Cardiac muscle cell (in vitro differentiated cells and primary cell): ENCODE data around the gene ASZ1. TPM values are rescaled to one million over a fixed set of nuclear protein-coding genes. Genes with fewer than 3 reads are reported as not detected.

Source experiments
- DNase-seq, 2 donors: peaks; one replicate each; pipeline versions ENCODE4 v3.0.0 to v3.0.0-alpha.2; 2010 to 2017; ENCODE audit warnings: low read depth in 1 of 2, low spot score in 1 of 2
- H3K27ac ChIP-seq: fragments of 200-600 bp; sonication (generic); 2 replicates; pipeline ENCODE4 v1.5.1; 2016
- H3K27me3 ChIP-seq: fragments of 200-600 bp; sonication (generic); 2 replicates; pipeline ENCODE4 v1.6.0; 2016; ENCODE audit warnings: control low read depth
- H3K36me3 ChIP-seq: fragments of 200-600 bp; sonication (generic); 2 replicates; pipeline ENCODE4 v1.5.1; 2016; ENCODE audit warnings: control low read depth
- H3K4me1 ChIP-seq: fragments of 200-600 bp; sonication (generic); 2 replicates; pipeline ENCODE4 v1.8.1; 2017; ENCODE audit warnings: low read depth, mild to moderate bottlenecking, mixed run types
- H3K4me3 ChIP-seq: fragments of 200-600 bp; sonication (generic); 2 replicates; pipeline ENCODE4 v1.5.1; 2016; ENCODE audit warnings: mild to moderate bottlenecking
- H3K9me3 ChIP-seq: fragments of 200-600 bp; sonication (generic); 2 replicates; pipeline ENCODE4 v1.5.1; 2017; ENCODE audit warnings: low read depth, mild to moderate bottlenecking, control low read depth
- polyA plus RNA-seq: library from polyadenylated mRNA; unstranded; fragments of >200 nt; fragmentation: Nextera tagmentation; extraction: Ambion mirVana; gene quantifications from 2 replicates; pipeline ENCODE4 v1.2.1, GENCODE V29; 2016
- total RNA-seq: library from RNA; depleted of rRNA; stranded (reverse); fragments of >200 nt; gene quantifications from 2 replicates; pipeline ENCODE4 v1.2.3, GENCODE V29; 2016
- TF ChIP-seq, protein P1 (sequence below): IDR thresholded peaks from 2 replicates; pipeline ENCODE4 v1.5.1; 2012; ENCODE audit warnings: low read depth, mild to moderate bottlenecking, low read length

ASZ1 gene
- total and polyA plus RNA-seq, 2 experiments from 2014 or later: 0.70 TPM; not detected in 1

DNA sequence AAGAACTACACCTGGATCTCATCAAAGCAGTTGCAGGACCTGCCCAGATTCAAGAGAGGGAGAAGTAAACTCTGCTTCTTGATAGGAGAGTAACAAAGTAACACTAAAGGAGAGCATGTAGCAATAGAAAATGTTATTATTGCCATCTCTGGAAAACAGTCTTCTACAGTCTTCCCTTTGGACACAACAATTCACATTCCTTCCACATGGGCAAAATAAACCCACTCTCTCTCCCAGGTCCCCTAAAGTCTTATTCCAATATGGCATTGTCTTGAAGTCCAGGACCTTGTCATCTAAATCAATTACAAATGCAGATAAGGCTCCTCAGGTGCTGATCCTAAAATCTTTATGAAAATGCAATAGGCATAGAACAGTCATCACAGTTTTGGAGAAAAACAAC lies 94.1 kb downstream of the ASZ1 start:
- Histone ChIP-seq H3K27me3 (no peaks in the 10 kb centered on the region), H3K36me3 (no peaks in the 10 kb centered on the region), H3K4me3 (no peak overlapping the region), H3K27ac (no peak overlapping the region), H3K9me3 (no peaks in the 10 kb centered on the region), H3K4me1 (no peaks in the 10 kb centered on the region)
- no peak for DNase-seq
- TF ChIP-seq, protein P1, sequence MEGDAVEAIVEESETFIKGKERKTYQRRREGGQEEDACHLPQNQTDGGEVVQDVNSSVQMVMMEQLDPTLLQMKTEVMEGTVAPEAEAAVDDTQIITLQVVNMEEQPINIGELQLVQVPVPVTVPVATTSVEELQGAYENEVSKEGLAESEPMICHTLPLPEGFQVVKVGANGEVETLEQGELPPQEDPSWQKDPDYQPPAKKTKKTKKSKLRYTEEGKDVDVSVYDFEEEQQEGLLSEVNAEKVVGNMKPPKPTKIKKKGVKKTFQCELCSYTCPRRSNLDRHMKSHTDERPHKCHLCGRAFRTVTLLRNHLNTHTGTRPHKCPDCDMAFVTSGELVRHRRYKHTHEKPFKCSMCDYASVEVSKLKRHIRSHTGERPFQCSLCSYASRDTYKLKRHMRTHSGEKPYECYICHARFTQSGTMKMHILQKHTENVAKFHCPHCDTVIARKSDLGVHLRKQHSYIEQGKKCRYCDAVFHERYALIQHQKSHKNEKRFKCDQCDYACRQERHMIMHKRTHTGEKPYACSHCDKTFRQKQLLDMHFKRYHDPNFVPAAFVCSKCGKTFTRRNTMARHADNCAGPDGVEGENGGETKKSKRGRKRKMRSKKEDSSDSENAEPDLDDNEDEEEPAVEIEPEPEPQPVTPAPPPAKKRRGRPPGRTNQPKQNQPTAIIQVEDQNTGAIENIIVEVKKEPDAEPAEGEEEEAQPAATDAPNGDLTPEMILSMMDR: peak; percentile 16

DNA sequence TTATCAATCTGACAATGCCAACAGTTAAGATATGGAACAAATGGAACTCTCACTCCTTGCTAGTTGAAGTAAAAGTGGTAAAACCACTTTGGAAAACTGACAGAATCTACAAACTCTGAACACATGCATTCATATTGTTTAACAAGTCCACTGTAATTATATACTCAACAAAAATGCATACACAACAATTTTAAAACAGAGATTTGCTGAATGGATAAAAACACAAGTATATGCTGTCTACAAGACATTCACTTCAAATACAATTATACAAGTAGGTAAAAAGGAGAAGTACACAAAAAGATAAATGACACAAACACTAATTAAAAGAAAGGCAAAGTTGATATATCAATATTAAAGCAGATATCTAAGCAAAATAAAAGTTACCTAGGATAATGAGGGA lies 95.3 kb downstream of the ASZ1 start:
- TF ChIP-seq, protein P1: no peak
- Histone ChIP-seq H3K9me3 (no peaks in the 10 kb centered on the region), H3K27ac (no peak overlapping the region), H3K36me3 (no peaks in the 10 kb centered on the region), H3K4me1 (no peaks in the 10 kb centered on the region), H3K4me3 (no peak overlapping the region), H3K27me3 (no peaks in the 10 kb centered on the region)
- no peak for DNase-seq

DNA sequence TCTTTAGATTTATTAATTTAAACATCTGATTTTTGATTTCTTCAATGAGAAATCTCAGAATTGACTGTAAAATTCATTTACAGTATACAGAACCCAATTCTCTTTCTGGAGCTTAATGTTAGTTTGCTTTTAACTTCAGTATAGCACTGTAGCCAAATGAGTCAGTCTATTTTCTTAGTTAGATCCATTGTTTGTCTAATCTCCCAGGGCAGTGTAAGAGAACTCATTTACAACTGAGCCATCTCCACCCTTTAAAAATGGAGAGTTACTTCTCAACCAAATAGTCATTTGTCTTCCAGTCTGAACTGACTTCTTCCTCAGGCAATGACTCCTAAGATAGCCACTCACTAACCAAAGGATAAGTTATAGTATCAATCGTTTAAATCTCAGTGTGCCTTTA lies 101.5 kb downstream of the ASZ1 start:
- Histone ChIP-seq H3K4me3 (no peak overlapping the region), H3K27ac (no peak overlapping the region), H3K9me3 (no peaks in the 10 kb centered on the region), H3K36me3 (no peaks in the 10 kb centered on the region), H3K27me3 (no peaks in the 10 kb centered on the region), H3K4me1 (peaks cover 10% of the 10 kb centered on the region)
- DNase-seq: peak in 1 of 2 donors; percentile 8
- TF ChIP-seq, protein P1: no peak

DNA sequence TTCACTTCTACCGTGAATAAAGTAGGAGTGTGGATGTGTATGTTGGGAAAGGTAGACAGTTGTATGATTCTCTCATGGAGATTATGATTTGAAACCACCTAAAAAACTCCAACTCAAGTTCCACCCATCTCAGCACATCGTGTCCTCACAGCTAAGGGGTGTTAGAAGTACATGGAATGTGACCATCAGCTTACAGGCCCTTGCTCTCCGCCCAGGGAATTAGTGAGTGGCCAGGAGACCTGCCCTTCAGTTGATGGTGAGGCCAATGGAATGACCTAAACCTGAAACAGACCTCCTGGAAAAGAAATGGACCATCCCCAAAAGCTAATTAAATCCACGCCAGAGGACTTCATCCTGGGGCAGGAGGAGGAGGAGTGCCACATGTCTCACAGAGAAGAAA lies 102.3 kb downstream of the ASZ1 start:
- H3K4me3 ChIP-seq: peak overlapping the region; percentile 63
- peak in 1 of 2 donors; percentile 55 for DNase-seq

DNA sequence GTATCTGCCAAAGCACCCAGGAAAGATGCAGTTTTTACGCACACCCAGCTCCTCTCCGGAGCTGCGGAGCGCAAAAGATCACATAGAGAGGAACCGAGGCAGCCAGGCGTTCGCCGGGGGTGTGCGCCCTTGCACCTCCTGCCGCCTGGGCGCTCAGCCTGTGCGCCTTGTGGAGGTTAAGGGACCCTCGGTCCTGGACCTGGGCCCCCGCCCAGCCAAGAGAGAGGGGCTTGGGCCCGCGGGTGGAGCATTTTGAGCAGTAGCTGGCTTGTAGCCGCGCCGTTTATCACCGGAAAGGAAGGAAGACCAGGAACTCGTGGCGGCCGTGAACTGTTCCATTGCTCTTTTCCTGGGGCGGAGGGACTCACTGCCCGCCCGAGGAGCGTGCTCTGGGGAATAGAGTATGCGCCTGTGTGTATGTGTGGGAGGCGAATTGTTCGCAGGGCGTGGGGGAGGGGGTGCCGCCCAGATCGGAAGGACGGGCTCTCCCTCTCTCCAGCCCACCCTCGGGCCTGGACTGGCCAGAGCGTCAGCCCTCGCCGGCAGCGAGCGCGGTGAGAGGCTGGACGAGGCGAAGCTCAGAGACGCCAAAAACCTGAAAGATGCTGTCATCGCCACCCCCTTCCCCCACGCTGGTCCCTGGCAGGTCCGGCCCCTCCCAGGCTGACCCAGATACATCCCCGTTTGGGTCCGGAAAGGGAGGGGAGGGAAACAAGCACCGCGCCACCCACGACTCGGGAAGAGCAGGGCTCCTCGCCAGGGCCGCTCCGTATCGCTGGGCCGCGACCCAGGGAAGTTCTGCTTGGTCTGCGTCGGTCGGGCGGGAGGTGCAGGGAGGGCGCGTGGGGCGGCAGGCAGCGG lies 103.2 kb downstream of the ASZ1 start:
- Histone ChIP-seq H3K9me3 (no peaks in the 10 kb centered on the region), H3K4me1 (peaks cover 25% of the 10 kb centered on the region), H3K36me3 (peaks cover 11% of the 10 kb centered on the region), H3K27me3 (no peaks in the 10 kb centered on the region), H3K4me3 (peak overlapping the region; percentile 63), H3K27ac (peak overlapping the region; percentile 93)
- TF ChIP-seq, protein P1: no peak
- DNase-seq: peak; percentile 70 to 88

More for the DNA sequence above, 102.3 kb downstream of the ASZ1 start:
- Histone ChIP-seq H3K27ac (peak overlapping the region; percentile 93), H3K36me3 (peaks cover 2% of the 10 kb centered on the region), H3K4me1 (peaks cover 16% of the 10 kb centered on the region), H3K9me3 (no peaks in the 10 kb centered on the region), H3K27me3 (no peaks in the 10 kb centered on the region)
- TF ChIP-seq, protein P1: no peak
